ENCODE measurements around the gene GLIPR1.

The GLIPR1 gene

DNA sequence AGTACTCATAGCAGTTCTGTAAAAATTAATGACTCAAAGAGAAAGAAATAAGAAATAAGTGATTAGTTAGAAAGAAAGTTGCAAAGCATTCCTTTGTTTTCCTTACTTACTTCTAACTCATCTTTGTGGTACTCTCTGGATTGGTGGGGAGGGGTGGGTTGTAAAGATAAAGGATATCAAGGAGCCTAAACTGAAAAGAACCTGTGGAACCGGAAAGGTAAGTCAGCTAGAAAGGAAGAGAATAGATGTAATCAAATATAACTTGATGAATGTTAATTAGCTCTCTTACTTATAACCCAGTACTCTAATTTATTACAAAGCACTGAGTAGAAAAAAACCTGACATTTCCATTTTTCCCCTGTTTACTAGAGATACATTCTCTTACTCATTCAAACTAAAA lies 68.3 kb downstream of the GLIPR1 start:
- TF ChIP-seq, protein P1, sequence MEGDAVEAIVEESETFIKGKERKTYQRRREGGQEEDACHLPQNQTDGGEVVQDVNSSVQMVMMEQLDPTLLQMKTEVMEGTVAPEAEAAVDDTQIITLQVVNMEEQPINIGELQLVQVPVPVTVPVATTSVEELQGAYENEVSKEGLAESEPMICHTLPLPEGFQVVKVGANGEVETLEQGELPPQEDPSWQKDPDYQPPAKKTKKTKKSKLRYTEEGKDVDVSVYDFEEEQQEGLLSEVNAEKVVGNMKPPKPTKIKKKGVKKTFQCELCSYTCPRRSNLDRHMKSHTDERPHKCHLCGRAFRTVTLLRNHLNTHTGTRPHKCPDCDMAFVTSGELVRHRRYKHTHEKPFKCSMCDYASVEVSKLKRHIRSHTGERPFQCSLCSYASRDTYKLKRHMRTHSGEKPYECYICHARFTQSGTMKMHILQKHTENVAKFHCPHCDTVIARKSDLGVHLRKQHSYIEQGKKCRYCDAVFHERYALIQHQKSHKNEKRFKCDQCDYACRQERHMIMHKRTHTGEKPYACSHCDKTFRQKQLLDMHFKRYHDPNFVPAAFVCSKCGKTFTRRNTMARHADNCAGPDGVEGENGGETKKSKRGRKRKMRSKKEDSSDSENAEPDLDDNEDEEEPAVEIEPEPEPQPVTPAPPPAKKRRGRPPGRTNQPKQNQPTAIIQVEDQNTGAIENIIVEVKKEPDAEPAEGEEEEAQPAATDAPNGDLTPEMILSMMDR (IDR thresholded peaks at IDR 0.05; ENCODE audit: low read length, missing control alignments) = no peak
- DNase-seq (ENCODE audit: low read depth) = no peak
- H3K4me3 ChIP-seq (replicated peaks; ENCODE audit: low read depth, low read length) = no peak overlapping the region

DNA sequence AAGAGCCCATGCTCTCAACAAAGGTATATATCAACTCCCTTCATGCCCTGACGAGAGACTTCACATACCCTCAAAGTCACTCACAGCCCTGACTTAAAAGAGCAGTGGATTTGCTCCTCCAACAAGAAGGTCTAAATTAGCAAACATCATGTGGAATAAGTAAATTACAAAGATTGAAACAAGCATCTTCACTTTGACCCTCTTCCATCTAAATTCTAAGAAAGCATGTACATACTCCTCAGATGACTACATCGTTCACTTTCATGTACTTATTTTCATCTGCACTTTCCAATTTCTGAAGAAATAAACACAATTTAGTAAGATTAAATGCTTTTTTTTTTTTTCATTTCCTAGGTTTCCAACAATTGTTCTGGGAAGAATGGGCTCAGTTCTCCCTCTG lies 69.4 kb downstream of the GLIPR1 start:
- no peak overlapping the region for H3K4me3 ChIP-seq (replicated peaks; ENCODE audit: low read depth, low read length)
- no peak for DNase-seq (ENCODE audit: low read depth)
- TF ChIP-seq, protein P1 (IDR thresholded peaks at IDR 0.05; ENCODE audit: low read length, missing control alignments) = no peak

DNA sequence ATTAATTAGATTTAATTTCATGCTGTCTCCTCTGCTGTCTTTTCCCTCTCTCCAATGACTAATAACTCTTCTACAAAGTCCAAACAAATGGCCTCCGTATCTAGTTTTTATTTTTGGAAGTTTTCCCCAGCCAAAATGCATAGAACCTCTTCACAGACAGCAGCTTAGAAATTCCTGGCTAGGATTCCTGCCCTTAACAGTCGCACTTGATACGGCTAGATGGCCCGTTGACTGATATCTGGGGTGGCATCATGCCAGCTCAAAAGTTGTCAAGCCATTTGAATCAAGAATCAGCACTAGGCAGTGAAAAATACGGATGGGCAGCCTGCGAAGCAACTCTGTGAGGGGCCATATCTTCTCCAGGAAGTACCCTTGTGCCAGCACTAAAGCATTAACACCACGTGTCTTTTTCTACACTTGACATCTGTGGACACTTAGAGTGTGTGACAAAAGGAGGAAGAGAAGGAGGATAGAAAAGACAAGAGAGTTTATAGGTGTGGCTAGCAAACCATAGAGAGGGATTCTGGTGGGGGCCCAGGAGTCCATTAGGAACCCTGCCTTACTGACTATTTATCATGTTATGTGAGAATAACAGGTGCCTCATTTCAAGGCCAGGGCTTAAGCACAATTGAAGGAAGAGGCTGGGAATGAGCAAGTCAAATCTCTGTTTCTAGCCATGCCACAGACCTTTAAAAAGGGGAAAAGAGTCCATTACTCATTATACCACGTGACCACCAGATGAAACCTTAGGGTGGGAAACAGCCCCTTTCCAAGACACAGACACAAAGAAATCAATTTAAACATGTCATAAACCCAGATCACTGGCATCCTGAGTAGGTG lies 70.1 kb downstream of the GLIPR1 start:
- DNase-seq (ENCODE audit: low read depth) = peak; percentile 52
- TF ChIP-seq, protein P1 (IDR thresholded peaks at IDR 0.05; ENCODE audit: low read length, missing control alignments) = no peak
- no peak overlapping the region for H3K4me3 ChIP-seq (replicated peaks; ENCODE audit: low read depth, low read length)

DNA sequence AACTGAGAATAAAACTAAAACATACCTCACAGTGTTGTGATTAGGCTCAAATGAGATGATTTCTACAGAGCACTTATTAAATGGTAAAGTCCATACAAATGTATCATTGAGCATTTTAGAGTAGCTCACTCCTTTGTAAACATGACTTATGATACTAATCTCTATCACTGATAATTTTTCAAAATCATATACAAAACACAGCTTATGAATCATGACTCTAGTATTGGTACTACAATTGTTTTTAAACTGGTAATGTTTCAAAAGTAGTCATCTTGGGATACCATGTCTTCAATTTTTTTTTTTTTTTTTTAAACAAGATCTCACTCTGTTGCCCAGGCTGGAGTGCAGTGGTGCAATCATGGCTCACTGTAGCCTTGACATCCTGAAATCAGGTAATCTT lies 70.9 kb downstream of the GLIPR1 start:
- no peak overlapping the region for H3K4me3 ChIP-seq (replicated peaks; ENCODE audit: low read depth, low read length)
- DNase-seq (ENCODE audit: low read depth) = no peak
- TF ChIP-seq, protein P1 (IDR thresholded peaks at IDR 0.05; ENCODE audit: low read length, missing control alignments) = no peak

DNA sequence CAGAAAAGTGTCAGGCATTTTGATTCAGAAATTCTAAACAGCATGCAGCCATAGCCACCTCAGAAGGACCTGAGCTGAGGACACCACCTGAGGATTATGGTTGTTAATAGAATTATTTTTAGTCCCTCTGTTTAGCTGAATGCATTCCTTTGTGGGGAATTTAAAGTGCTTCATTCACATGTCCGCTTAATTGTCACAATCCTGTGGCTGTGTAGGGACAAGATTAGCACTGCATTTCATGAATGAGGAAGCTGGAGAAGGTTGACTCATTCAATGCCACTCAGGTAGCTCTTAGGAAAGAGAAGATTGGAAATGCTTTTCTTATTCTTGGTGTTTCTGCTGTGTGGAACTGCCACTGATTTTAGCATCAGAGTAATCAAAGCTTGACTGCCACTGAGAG lies 72.8 kb downstream of the GLIPR1 start:
- H3K4me3 ChIP-seq (replicated peaks; ENCODE audit: low read depth, low read length) = no peak overlapping the region
- TF ChIP-seq, protein P1 (IDR thresholded peaks at IDR 0.05; ENCODE audit: low read length, missing control alignments) = no peak
- no peak for DNase-seq (ENCODE audit: low read depth)
